HuH-7.5 (cell line): ENCODE measurements around the gene PCDHA8.
"Not testable (repeated sequence)": the region's sequence is repeated elsewhere in the genome, so short reads cannot be mapped to it uniquely, and the experiment has no call there.

Source experiments
- DNase-seq: peaks from one replicate; pipeline ENCODE4 v3.0.0; 2011; ENCODE audit warnings: low spot score

The PCDHA8 gene, protein sequence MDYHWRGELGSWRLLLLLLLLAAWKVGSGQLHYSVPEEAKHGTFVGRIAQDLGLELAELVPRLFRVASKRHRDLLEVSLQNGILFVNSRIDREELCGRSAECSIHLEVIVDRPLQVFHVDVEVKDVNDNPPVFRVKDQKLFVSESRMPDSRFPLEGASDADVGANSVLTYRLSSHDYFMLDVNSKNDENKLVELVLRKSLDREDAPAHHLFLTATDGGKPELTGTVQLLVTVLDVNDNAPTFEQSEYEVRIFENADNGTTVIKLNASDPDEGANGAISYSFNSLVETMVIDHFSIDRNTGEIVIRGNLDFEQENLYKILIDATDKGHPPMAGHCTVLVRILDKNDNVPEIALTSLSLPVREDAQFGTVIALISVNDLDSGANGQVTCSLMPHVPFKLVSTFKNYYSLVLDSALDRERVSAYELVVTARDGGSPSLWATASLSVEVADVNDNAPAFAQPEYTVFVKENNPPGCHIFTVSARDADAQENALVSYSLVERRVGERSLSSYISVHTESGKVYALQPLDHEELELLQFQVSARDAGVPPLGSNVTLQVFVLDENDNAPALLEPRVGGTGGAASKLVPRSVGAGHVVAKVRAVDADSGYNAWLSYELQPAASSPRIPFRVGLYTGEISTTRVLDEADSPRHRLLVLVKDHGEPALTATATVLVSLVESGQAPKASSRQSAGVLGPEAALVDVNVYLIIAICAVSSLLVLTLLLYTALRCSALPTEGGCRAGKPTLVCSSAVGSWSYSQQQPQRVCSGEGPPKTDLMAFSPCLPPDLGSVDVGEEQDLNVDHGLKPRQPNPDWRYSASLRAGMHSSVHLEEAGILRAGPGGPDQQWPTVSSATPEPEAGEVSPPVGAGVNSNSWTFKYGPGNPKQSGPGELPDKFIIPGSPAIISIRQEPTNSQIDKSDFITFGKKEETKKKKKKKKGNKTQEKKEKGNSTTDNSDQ

GRCh38 chr5:140840978-140841962 lies at the start of gene PCDHA8:
TSS of gene PCDHA8 (plus strand) at chr5:140841187. CDS start at chr5:140841322, 135 bp downstream.
- DNase-seq, result peak; percentile 81

DNA sequence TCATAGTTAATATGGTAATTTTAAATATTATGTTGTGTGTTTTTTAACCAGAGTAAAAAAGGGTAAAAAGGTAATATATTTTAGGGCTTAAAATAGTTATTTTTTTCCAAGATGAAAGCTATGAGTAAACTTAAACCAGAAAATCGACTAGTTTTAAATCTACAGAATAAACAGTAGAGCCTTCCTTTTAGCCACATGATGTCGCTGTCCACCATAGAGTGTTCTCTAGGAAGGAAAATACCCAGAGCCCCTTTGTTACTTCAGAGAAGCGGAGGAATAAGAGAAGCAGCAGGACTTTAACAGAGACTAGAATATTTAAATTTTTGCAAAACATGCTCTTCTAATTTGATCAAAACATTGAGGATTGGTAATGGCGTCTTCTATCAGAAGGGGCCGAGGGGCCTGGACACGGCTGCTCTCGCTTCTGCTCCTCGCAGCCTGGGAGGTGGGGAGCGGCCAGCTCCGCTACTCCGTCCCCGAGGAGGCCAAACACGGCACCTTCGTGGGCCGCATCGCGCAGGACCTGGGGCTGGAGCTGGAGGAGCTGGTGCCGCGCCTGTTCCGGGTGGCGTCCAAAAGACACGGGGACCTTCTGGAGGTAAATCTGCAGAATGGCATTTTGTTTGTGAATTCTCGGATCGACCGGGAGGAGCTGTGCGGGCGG lies 46.3 kb upstream of the PCDHA8 start, which contains the start of gene PCDHA2:
Gene PCDHA2 (plus strand): TSS at position 258 of the 664 bp plus-strand sequence.
- peak; percentile 81 for DNase-seq

DNA sequence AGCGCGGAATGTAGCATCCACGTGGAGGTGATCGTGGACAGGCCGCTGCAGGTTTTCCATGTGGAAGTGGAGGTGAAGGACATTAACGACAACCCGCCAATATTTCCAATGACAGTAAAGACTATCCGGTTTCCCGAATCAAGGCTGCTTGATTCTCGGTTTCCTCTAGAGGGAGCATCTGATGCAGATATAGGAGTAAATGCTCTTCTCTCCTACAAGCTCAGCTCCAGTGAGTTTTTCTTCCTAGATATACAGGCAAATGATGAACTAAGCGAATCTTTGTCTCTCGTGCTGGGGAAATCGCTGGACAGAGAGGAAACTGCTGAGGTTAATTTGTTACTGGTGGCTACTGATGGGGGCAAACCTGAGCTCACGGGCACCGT lies 45.7 kb upstream of the PCDHA8 start:
- DNase-seq, result peak; percentile 84

- not testable (repeated sequence) for DNase-seq
Observed at GRCh38 chr5:140796072-140796717, 44.8 kb upstream of the PCDHA8 start.

DNA sequence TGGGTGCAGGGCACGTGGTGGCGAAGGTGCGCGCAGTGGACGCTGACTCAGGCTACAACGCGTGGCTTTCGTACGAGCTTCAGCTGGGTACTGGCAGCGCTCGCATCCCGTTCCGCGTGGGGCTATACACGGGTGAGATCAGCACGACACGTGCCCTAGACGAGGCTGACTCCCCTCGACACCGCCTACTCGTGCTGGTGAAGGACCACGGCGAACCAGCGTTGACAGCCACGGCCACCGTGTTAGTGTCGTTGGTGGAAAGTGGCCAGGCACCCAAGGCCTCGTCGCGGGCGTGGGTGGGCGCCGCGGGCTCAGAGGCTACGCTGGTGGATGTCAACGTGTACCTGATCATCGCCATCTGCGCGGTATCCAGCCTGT lies 44.3 kb upstream of the PCDHA8 start:
- DNase-seq, result no peak

DNA sequence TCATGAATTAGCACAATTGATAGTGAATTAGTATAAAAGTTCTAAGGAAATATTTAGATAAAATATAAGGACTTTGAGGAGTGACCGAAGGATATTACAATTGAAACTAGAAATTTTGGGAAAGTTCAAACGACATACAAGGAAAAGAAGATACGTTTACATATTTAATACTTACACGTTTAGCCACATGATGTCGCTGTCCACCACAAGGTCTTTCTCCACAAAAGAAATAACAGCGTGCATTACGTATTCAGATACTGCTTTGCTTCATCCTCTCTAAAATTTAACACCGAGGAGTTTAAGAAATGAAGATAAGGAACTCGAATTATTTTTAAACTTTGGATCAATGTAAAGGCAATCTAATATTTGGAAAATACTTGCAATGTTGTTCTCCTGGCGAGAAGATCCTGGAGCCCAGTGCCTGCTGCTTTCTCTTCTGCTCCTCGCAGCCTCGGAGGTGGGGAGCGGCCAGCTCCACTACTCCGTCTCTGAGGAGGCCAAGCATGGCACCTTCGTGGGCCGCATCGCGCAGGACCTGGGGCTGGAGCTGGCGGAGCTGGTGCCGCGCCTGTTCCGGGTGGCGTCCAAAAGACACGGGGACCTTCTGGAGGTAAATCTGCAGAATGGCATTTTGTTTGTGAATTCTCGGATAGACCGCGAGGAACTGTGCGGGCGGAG lies 40.0 kb upstream of the PCDHA8 start, which contains the start of gene PCDHA3:
Gene PCDHA3 (plus strand): TSS at position 242 of the 678 bp plus-strand sequence.
- DNase-seq, result no peak

- no peak for DNase-seq
Observed at GRCh38 chr5:140801494-140801841, 39.5 kb upstream of the PCDHA8 start.

- not testable (repeated sequence) for DNase-seq
Observed at GRCh38 chr5:140802381-140802780, 38.6 kb upstream of the PCDHA8 start.

GRCh38 chr5:140802781-140803271 lies 38.2 kb upstream of the PCDHA8 start:
- no peak for DNase-seq

DNA sequence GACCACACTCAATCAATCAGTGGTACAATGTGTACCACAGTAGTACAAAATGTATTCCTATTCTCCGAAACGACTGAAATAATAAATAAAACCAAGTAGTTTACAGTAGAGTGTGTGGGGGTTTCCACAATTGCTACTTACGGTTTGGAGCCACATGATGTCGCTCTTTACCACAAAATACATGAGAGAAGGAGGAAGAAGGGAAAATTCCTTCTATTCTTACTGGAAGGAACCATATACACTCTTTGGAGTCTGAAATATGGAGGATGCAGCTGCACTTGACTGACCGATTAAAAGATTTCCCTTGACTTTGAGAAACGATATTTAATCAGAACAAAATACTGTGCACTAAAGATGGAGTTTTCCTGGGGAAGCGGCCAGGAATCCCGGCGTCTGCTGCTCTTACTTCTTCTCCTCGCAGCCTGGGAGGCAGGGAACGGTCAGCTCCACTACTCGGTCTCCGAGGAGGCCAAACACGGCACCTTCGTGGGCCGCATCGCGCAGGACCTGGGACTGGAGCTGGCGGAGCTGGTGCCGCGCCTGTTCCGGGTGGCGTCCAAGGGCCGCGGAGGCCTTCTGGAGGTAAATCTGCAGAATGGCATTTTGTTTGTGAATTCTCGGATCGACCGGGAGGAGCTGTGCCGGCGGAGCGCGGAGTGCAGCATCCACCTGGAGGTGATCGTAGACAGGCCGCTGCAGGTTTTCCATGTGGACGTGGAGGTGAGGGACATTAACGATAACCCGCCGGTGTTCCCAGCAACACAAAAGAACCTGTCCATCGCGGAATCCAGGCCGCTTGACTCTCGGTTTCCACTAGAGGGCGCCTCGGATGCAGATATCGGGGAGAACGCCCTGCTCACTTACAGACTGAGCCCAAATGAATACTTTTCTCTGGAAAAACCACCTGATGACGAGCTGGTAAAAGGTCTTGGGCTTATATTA lies 33.9 kb upstream of the PCDHA8 start, which contains the start of gene PCDHA4:
Gene PCDHA4 (plus strand): TSS at position 235 of the 942 bp plus-strand sequence.
- DNase-seq, result peak; percentile 55

- DNase-seq, result not testable (repeated sequence)
Observed at GRCh38 chr5:140808241-140808888, 32.6 kb upstream of the PCDHA8 start.

DNA sequence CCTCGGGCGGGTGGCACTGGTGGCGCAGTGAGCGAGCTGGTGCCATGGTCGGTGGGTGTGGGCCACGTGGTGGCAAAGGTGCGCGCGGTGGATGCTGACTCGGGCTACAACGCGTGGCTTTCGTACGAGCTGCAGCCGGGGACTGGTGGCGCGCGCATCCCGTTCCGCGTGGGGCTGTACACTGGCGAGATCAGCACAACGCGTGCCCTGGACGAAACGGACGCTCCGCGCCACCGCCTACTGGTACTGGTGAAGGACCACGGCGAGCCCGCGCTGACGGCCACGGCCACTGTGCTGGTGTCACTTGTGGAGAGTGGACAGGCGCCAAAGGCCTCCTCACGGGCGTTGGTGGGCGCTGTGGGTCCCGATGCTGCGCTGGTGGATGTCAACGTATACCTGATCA lies 32.1 kb upstream of the PCDHA8 start:
- no peak for DNase-seq

- DNase-seq, result peak; percentile 46
Observed at GRCh38 chr5:140821375-140822280, 19.4 kb upstream of the PCDHA8 start, which contains the start of gene PCDHA5. TSS of gene PCDHA5 (plus strand) at chr5:140821613.

DNA sequence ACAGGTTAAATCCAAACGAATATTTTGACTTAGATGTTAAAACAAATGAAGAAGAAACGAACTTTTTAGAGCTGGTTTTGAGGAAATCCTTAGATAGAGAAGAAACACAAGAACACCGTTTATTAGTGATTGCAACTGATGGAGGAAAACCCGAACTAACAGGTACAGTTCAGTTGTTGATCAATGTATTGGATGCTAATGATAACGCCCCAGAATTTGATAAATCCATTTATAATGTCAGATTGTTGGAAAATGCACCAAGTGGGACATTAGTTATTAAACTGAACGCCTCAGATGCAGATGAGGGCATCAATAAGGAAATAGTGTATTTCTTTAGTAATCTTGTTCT lies 18.7 kb upstream of the PCDHA8 start:
- DNase-seq, result no peak

GRCh38 chr5:140822969-140823368 lies 18.0 kb upstream of the PCDHA8 start:
- DNase-seq, result not testable (repeated sequence)

GRCh38 chr5:140823475-140823874 lies 17.5 kb upstream of the PCDHA8 start:
- DNase-seq, result no peak
